ENCODE data around the gene MSX1. TPM values are rescaled to one million over a fixed set of nuclear protein-coding genes. Genes with fewer than 3 reads are reported as not detected.

Gene MSX1
- 0.74 and 1.5 TPM in 2 replicates for total RNA-seq

GRCh38 chr4:4859325-4859798, at the start of gene MSX1:
TSS of gene MSX1 (plus strand) at chr4:4859665. CDS start at chr4:4859900, 235 bp downstream.

Other genes starting within 250 kb of the MSX1 start
- 0.34 and 1.5 TPM in 2 replicates for gene CYTL1, start 159.8 kb downstream of the MSX1 start, total RNA-seq
- gene STK32B, start 191.8 kb downstream of the MSX1 start, total RNA-seq = 0.59 and 1.0 TPM in 2 replicates

Data from bronchus fibroblast of lung (primary cell).